Uterus (tissue), 2 donors: Measurements from ENCODE around the gene LYSMD2.

Source experiments
- POLR2A ChIP-seq, 2 donors: fragments of 450-650 bp; IDR thresholded peaks; one replicate each; pipeline ENCODE4 v1.6.1; 2016; ENCODE audit warnings: antibody characterized with exemption in 2 of 2, mild to moderate bottlenecking in 1 of 2, moderate library complexity in 1 of 2
- TF ChIP-seq, protein P1 (sequence below), 4 experiments: fragments of 200-600 bp in 2 of 4; fragments of 450-650 bp in 2 of 4; sonication (generic) in 2 of 4; IDR thresholded peaks; one replicate each; pipeline ENCODE4 v1.5.1; 2016 to 2019; ENCODE audit warnings: antibody characterized with exemption in 4 of 4, mild to moderate bottlenecking in 2 of 4, moderate library complexity in 1 of 4

GRCh38 chr15:51755790-51756189 is 18.3 kb upstream of the LYSMD2 start:
- TF ChIP-seq, protein P1, sequence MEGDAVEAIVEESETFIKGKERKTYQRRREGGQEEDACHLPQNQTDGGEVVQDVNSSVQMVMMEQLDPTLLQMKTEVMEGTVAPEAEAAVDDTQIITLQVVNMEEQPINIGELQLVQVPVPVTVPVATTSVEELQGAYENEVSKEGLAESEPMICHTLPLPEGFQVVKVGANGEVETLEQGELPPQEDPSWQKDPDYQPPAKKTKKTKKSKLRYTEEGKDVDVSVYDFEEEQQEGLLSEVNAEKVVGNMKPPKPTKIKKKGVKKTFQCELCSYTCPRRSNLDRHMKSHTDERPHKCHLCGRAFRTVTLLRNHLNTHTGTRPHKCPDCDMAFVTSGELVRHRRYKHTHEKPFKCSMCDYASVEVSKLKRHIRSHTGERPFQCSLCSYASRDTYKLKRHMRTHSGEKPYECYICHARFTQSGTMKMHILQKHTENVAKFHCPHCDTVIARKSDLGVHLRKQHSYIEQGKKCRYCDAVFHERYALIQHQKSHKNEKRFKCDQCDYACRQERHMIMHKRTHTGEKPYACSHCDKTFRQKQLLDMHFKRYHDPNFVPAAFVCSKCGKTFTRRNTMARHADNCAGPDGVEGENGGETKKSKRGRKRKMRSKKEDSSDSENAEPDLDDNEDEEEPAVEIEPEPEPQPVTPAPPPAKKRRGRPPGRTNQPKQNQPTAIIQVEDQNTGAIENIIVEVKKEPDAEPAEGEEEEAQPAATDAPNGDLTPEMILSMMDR (IDR thresholded peaks at IDR 0.05) = no peak
- no peak for TF ChIP-seq POLR2A (IDR thresholded peaks at IDR 0.05)
